ENCODE data around the gene RFX6. TPM values are rescaled to one million over a fixed set of nuclear protein-coding genes. Genes with fewer than 3 reads are reported as not detected.

The RFX6 gene
- total RNA-seq, 1 experiment from 2014 or later, result not detected

GRCh38 chr6:116955773-116956172 is 78.7 kb downstream of the RFX6 start:
- no peak overlapping the region for H2AK5ac ChIP-seq (ENCODE audit: insufficient read length, low read length)
- H3K79me2 ChIP-seq (ENCODE audit: insufficient read depth, low read length), result no peaks in the 10 kb centered on the region
- no peak overlapping the region for H4K8ac ChIP-seq (replicated peaks; ENCODE audit: insufficient read length, low read depth, low read length)
- no peak overlapping the region for H2BK12ac ChIP-seq (ENCODE audit: insufficient read length, low read depth, low read length)
- H3K4me2 ChIP-seq (ENCODE audit: insufficient read depth, insufficient read length, low read length), result no peak overlapping the region
- no peak overlapping the region for H2BK5ac ChIP-seq (ENCODE audit: insufficient read length, low read length)
- no peak for TF ChIP-seq CTCF (conservative IDR thresholded peaks at IDR 0.05)
- H3K14ac ChIP-seq (ENCODE audit: insufficient read depth, low read length), result no peak overlapping the region
- no CpG with 5 or more reads among the region's 7 CpGs for WGBS (ENCODE audit: extremely low coverage, insufficient read length, low lambda C conversion rate)
- H3K27me3 ChIP-seq (ENCODE audit: insufficient read depth, low read length), result no peaks in the 10 kb centered on the region
- no peak overlapping the region for H3K18ac ChIP-seq (ENCODE audit: insufficient read length, low read depth, low read length)
- H3K27ac ChIP-seq (ENCODE audit: insufficient read length, low read depth, low read length), result no peak overlapping the region
- no peak overlapping the region for H3T11ph ChIP-seq (ENCODE audit: low read length)
- no peaks in the 10 kb centered on the region for H3K79me1 ChIP-seq (ENCODE audit: insufficient read depth, low read depth, low read length, poor library complexity, severe bottlenecking)
- no peaks in the 10 kb centered on the region for H3K23me2 ChIP-seq (ENCODE audit: insufficient read length, low read depth, low read length, poor library complexity, severe bottlenecking)
- H4K20me1 ChIP-seq (ENCODE audit: control insufficient read depth, insufficient read depth, insufficient read length), result no peaks in the 10 kb centered on the region
- no peaks in the 10 kb centered on the region for H3K9me3 ChIP-seq (ENCODE audit: control insufficient read depth, low read depth, low read length)
- no peak overlapping the region for H2BK120ac ChIP-seq (ENCODE audit: low read depth, low read length, poor library complexity, severe bottlenecking)
- Mint-ChIP-seq H3K4me3 (no peak overlapping the region), H3K4me1 (peaks cover 0 to 2% of the 10 kb centered on the region in 2 experiments; a peak in 1 of 4 replicates), H3K27me3 (ENCODE audit: low read depth) (no peaks in the 10 kb centered on the region; the same call in 1 of the 2 replicates), H3K27ac (no peak overlapping the region), H3K36me3 (ENCODE audit: insufficient read depth in 1 of 3, low read depth in 3 of 3) (no peaks in the 10 kb centered on the region), H3K9me3 (no peaks in the 10 kb centered on the region)
- no peak overlapping the region for H3K23ac ChIP-seq (ENCODE audit: insufficient read length, low read depth, low read length)
- H2AFZ ChIP-seq (ENCODE audit: low read length), result no peak overlapping the region
- DNase-seq, result no peak
- no peak overlapping the region for H4K91ac ChIP-seq (ENCODE audit: insufficient read length, low read depth, low read length)
- no peak overlapping the region for H3K4ac ChIP-seq (ENCODE audit: low read depth, low read length)
- no peak overlapping the region for H3K56ac ChIP-seq (ENCODE audit: insufficient read length, low read depth, low read length)
- no peaks in the 10 kb centered on the region for H3K4me1 ChIP-seq (ENCODE audit: insufficient read depth, low read length)
- H3K9ac ChIP-seq (ENCODE audit: extremely low read depth, insufficient read length, low read length), result no peak overlapping the region
- H4K5ac ChIP-seq (ENCODE audit: insufficient read length, low read depth, low read length), result no peak overlapping the region
- H2BK15ac ChIP-seq (ENCODE audit: low read depth, low read length), result no peak overlapping the region
- H2BK20ac ChIP-seq (ENCODE audit: low read depth, low read length, poor library complexity, severe bottlenecking), result no peak overlapping the region

Measured in H9 (cell line).